Right forelimb (tissue), 1 donor: ENCODE data around the gene MRGPRD.

Source experiments
- DNase-seq: peaks from one replicate; pipeline ENCODE4 v3.0.0-alpha.2; 2018

MRGPRD gene

GRCh38 chr11:68980776-68981065 is at the start of gene MRGPRD:
MRGPRD (minus strand) TSS chr11:68980986; CDS start chr11:68980986, 0 bp downstream.
- no peak for DNase-seq

GRCh38 chr11:69030301-69030700 is 49.5 kb upstream of the MRGPRD start:
- DNase-seq = no peak

GRCh38 chr11:69027704-69028372 is 47.1 kb upstream of the MRGPRD start:
- DNase-seq = no peak

GRCh38 chr11:69024509-69024908 is 43.7 kb upstream of the MRGPRD start:
- no peak for DNase-seq

GRCh38 chr11:69022260-69022659 is 41.5 kb upstream of the MRGPRD start:
- DNase-seq = no peak

- DNase-seq = no peak
Observed at GRCh38 chr11:69018924-69019323, 38.1 kb upstream of the MRGPRD start.

- DNase-seq = no peak
Observed at GRCh38 chr11:69017951-69018350, 37.2 kb upstream of the MRGPRD start.

- DNase-seq = no peak
Observed at GRCh38 chr11:69014898-69015549, 34.2 kb upstream of the MRGPRD start.

- DNase-seq = no peak
Observed at GRCh38 chr11:69014084-69014851, 33.5 kb upstream of the MRGPRD start.

GRCh38 chr11:69013009-69013951 is 32.5 kb upstream of the MRGPRD start, which contains the start of gene MRGPRF:
MRGPRF (minus strand) TSS chr11:69013246; CDS start chr11:69009901, 3,345 bp downstream.
- DNase-seq = peak; percentile 94

GRCh38 chr11:69012092-69013008 is 31.6 kb upstream of the MRGPRD start:
- peak; percentile 55 for DNase-seq

GRCh38 chr11:69011624-69012091 is 30.9 kb upstream of the MRGPRD start:
- DNase-seq = peak; percentile 43

GRCh38 chr11:69010964-69011623 is 30.3 kb upstream of the MRGPRD start:
- peak; percentile 83 for DNase-seq

GRCh38 chr11:69010361-69010891 is 29.6 kb upstream of the MRGPRD start:
- peak; percentile 45 for DNase-seq

GRCh38 chr11:69009441-69010211 is 28.8 kb upstream of the MRGPRD start:
- peak; percentile 53 for DNase-seq

- DNase-seq = peak; percentile 72
Observed at GRCh38 chr11:69008737-69009440, 28.1 kb upstream of the MRGPRD start.

GRCh38 chr11:69007975-69008381 is 27.2 kb upstream of the MRGPRD start:
- DNase-seq = no peak

- DNase-seq = no peak
Observed at GRCh38 chr11:69006816-69007215, 26.0 kb upstream of the MRGPRD start.
